Measurements from ENCODE around the gene PLEKHJ1.
"Not testable (repeated sequence)": the region's sequence is repeated elsewhere in the genome, so short reads cannot be mapped to it uniquely, and the experiment has no call there.

PLEKHJ1 gene

GRCh38 chr19:2236314-2237050 is at the start of gene PLEKHJ1, which contains the start of gene SF3A2:
Gene PLEKHJ1, minus strand, starts transcription at chr19:2236329. Its CDS starts 81 bp downstream, at chr19:2236248.
Gene SF3A2, plus strand, starts transcription at chr19:2236824. Its CDS starts 6,595 bp downstream, at chr19:2243419.
- peak; percentile 97 for DNase-seq

GRCh38 chr19:2283835-2284507 is 47.8 kb upstream of the PLEKHJ1 start:
- no peak for DNase-seq

GRCh38 chr19:2282862-2283237 is 46.7 kb upstream of the PLEKHJ1 start:
- DNase-seq, result no peak

GRCh38 chr19:2282062-2282861 is 46.1 kb upstream of the PLEKHJ1 start, which contains the start of gene PEAK3:
Gene PEAK3, minus strand, starts transcription at chr19:2282175. Its CDS starts 1,244 bp downstream, at chr19:2280931.
- peak; percentile 36 to 53 for DNase-seq

GRCh38 chr19:2281265-2282061 is 45.3 kb upstream of the PLEKHJ1 start:
- not testable (repeated sequence) for DNase-seq

GRCh38 chr19:2280633-2281264 is 44.6 kb upstream of the PLEKHJ1 start:
- DNase-seq, result no peak

- DNase-seq, result no peak
Measured at GRCh38 chr19:2278459-2279158, 42.5 kb upstream of the PLEKHJ1 start.

- no peak for DNase-seq
Measured at GRCh38 chr19:2277138-2277537, 41.0 kb upstream of the PLEKHJ1 start.

GRCh38 chr19:2276429-2276986 is 40.4 kb upstream of the PLEKHJ1 start:
- DNase-seq, result no peak

- DNase-seq, result no peak
Measured at GRCh38 chr19:2275588-2276428, 39.7 kb upstream of the PLEKHJ1 start.

GRCh38 chr19:2274931-2275535 is 38.9 kb upstream of the PLEKHJ1 start:
- DNase-seq, result peak; percentile 66 to 78

- no peak for DNase-seq
Measured at GRCh38 chr19:2274185-2274711, 38.1 kb upstream of the PLEKHJ1 start.

GRCh38 chr19:2273356-2274184 is 37.4 kb upstream of the PLEKHJ1 start:
- peak; percentile 87 to 88 for DNase-seq

GRCh38 chr19:2271234-2272103 is 35.3 kb upstream of the PLEKHJ1 start:
- DNase-seq, result no peak

- DNase-seq, result peak; percentile 88 to 91
Measured at GRCh38 chr19:2270423-2271233, 34.5 kb upstream of the PLEKHJ1 start.

GRCh38 chr19:2270157-2270422 is 34.0 kb upstream of the PLEKHJ1 start:
- no peak for DNase-seq

Measured in Kasumi-1 (cell line).